Measurements from ENCODE around the gene MIOS. TPM values are rescaled to one million over a fixed set of nuclear protein-coding genes. Genes with fewer than 3 reads are reported as not detected.

Gene MIOS
- total and polyA plus RNA-seq, 8 donors, result 8.1 to 27.2 (median 18.7) TPM

- intact Hi-C loops (cut with DNase I), result no loop called here
- peak overlapping the region in 3 of 4 donors; percentile 96 to 98 (median 97) for H3K27ac ChIP-seq
- DNase-seq (no peak), FAIRE-seq (no peak), ATAC-seq (no peak)
- H3K36me3 ChIP-seq, result no peaks in the 10 kb centered on the region
- 41 to 43% methylated on average over 4 of the region's 4 CpGs for WGBS, 2 donors
- H3K27me3 ChIP-seq, result no peaks in the 10 kb centered on the region
- H3K4me3 ChIP-seq, result peak overlapping the region in 3 of 4 donors; percentile 59 to 82 (median 78)
- TF ChIP-seq CTCF (IDR thresholded peaks at IDR 0.05), result no peak
- peaks cover 9 to 44% (median 28%) of the 10 kb centered on the region in 3 donors for H3K4me1 ChIP-seq
- no peaks in the 10 kb centered on the region for H3K9me3 ChIP-seq
Measured at GRCh38 chr7:7565018-7565680, 1.5 kb upstream of the MIOS start.

GRCh38 chr7:7565746-7566650 is 686 bp upstream of the MIOS start:
- DNase-seq (peak; percentile 48 to 70 (median 62)), FAIRE-seq (no peak), ATAC-seq (peak; percentile 66 to 76 (median 75))
- H3K4me3 ChIP-seq, result peak overlapping the region; percentile 59 to 84 (median 80)
- intact Hi-C loops (cut with DNase I), result no loop called here
- TF ChIP-seq CTCF (IDR thresholded peaks at IDR 0.05), result no peak
- H3K27ac ChIP-seq, result peak overlapping the region; percentile 95 to 98 (median 96)
- WGBS, 2 donors, result 24 to 31% methylated on average over 26 of the region's 26 CpGs
- no peaks in the 10 kb centered on the region for H3K27me3 ChIP-seq
- H3K9me3 ChIP-seq, result no peaks in the 10 kb centered on the region
- no peaks in the 10 kb centered on the region for H3K36me3 ChIP-seq
- peaks cover 9 to 53% (median 28%) of the 10 kb centered on the region in 3 donors for H3K4me1 ChIP-seq

DNA sequence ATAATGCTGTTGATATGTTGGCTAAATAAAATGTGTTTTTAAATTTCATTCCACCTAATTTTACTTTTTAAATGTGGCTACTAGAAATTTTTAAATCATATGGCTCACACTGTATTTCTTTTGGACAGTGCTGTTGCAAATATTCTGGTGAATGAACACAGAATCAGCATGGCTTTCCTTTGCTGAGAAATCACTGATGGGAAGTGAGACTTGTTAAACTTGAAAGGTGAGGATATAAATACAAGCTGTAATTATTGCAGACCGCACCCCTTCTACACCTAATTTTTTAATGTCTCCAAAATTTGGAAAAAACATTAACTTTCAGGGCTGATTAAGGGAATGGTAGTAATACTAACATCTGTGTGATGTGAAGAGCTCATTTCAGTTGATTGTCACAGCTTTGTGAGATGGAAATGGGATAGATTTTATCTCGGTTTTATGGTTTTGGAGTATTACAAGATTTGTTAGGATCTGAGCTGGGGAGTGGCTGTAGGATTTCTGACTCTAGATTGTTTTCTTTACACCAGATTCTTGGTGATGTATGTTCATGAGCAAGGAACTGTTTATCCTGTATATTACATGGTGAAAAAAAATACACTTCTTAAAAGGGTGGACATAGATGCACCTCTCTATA is 1.3 kb downstream of the MIOS start:
- TF ChIP-seq CTCF (IDR thresholded peaks at IDR 0.05), result no peak
- intact Hi-C loops (cut with DNase I), result no loop called here
- Histone ChIP-seq H3K9me3 (no peaks in the 10 kb centered on the region), H3K27ac (peak overlapping the region in 2 of 4 donors; percentile 97 to 98), H3K27me3 (no peaks in the 10 kb centered on the region), H3K4me3 (peak overlapping the region; percentile 59 to 84 (median 80)), H3K36me3 (no peaks in the 10 kb centered on the region), H3K4me1 (peaks cover 9 to 51% (median 21%) of the 10 kb centered on the region in 3 donors)
- ATAC-seq (no peak), FAIRE-seq (no peak), DNase-seq (no peak)
- WGBS, 2 donors, result 12 to 17% methylated on average over 2 of the region's 2 CpGs

DNA sequence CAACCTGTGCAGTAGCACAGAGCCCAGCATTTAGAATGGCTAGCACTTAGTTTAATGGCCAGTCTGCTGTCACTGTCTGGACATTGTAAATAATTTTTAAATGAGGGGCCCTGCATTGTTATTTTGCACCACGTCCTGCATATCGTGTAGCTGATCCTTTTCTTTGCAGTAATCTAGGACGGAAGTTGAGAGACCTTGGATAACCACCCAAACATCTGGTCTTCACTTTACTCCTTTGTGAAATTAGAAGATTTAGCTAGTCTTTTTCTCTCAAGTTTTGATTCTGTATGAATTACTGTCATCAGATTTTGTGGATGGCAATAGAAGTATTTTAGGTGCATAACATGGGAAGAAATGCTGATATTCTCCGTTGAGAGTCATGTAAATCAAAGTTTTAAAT is 1.9 kb downstream of the MIOS start:
- no peaks in the 10 kb centered on the region for H3K27me3 ChIP-seq
- intact Hi-C loops (cut with DNase I), result no loop called here
- no peak for TF ChIP-seq CTCF (IDR thresholded peaks at IDR 0.05)
- FAIRE-seq, result no peak
- H3K36me3 ChIP-seq, result no peaks in the 10 kb centered on the region
- H3K9me3 ChIP-seq, result no peaks in the 10 kb centered on the region
- peaks cover 9 to 45% (median 15%) of the 10 kb centered on the region in 3 donors for H3K4me1 ChIP-seq
- peak overlapping the region in 1 of 4 donors; percentile 22 for H3K27ac ChIP-seq
- 40 to 42% methylated on average over 4 of the region's 4 CpGs for WGBS, 2 donors
- no peak for DNase-seq
- H3K4me3 ChIP-seq, result peak overlapping the region in 2 of 4 donors; percentile 78 to 82
- ATAC-seq, result no peak

Data from pancreas (tissue), 10 donors.